Panc1 (cell line): ENCODE data around the gene RILPL2. TPM values are rescaled to one million over a fixed set of nuclear protein-coding genes. Genes with fewer than 3 reads are reported as not detected.

ENCODE experiments used
- ATAC-seq: fragments of 200-7000 bp; cut with Tn5 transposase; 2 replicates; pipeline ENCODE4 v1.9.1; 2020; ENCODE audit warnings: mild to moderate bottlenecking, moderate library complexity
- BruUV-seq: library from RNA; stranded (reverse); fragments of 400-500 nt; replicated peaks from 2 replicates; lab custom pipeline; 2021; lab: Mats Ljungman, UMichigan
- CTCF ChIA-PET: fragments of 300-600 bp; sonication (Branson Sonifier 250); formaldehyde crosslinking; loops from one replicate; lab custom pipeline; 2022; ENCODE audit warnings: antibody characterized with exemption; lab: Charles Lee
- POLR2A ChIA-PET: fragments of 300-600 bp; sonication (Branson Sonifier 250); formaldehyde crosslinking; loops from one replicate; lab custom pipeline; 2022; ENCODE audit warnings: antibody characterized with exemption; lab: Charles Lee
- DNase-seq: peaks from one replicate; pipeline ENCODE4 v3.0.0-alpha.2; 2010; ENCODE audit warnings: low read depth, low spot score
- H3K27ac ChIP-seq: 2 replicates; pipeline ENCODE4 v1.5.1; 2011; ENCODE audit warnings: mild to moderate bottlenecking, low read length, inconsistent platforms
- H3K27me3 ChIP-seq: fragments of 200-500 bp; sonication (Bioruptor generic); 2 replicates; pipeline ENCODE4 v1.6.0; 2014; ENCODE audit warnings: low read length, inconsistent platforms; ENCODE audit not compliant: control insufficient read depth, insufficient read depth
- H3K36me3 ChIP-seq: fragments of 200-500 bp; sonication (Bioruptor generic); 2 replicates; pipeline ENCODE4 v1.5.1; 2014; ENCODE audit warnings: inconsistent platforms, mild to moderate bottlenecking, low read length, moderate library complexity; ENCODE audit not compliant: control insufficient read depth, insufficient read depth
- H3K4me1 ChIP-seq: 2 replicates; pipeline ENCODE4 v1.5.1; 2011; ENCODE audit warnings: inconsistent platforms, mild to moderate bottlenecking, low read length, moderate library complexity; ENCODE audit not compliant: control insufficient read depth, insufficient read depth
- H3K4me3 ChIP-seq, 2 experiments: 2 replicates each; pipeline ENCODE4 v1.5.1; 2011 to 2012; ENCODE audit warnings: low read depth in 2 of 2, low read length in 2 of 2, mild to moderate bottlenecking in 2 of 2, inconsistent platforms in 1 of 2, moderate library complexity in 1 of 2
- H3K9me3 ChIP-seq: fragments of 200-500 bp; sonication (Bioruptor generic); 2 replicates; pipeline ENCODE4 v1.5.1; 2014; ENCODE audit warnings: low read depth, mild to moderate bottlenecking, inconsistent platforms, low read length, moderate library complexity; ENCODE audit not compliant: control insufficient read depth, insufficient read depth
- CTCF ChIP-seq: fragments of 450-650 bp; IDR thresholded peaks from 2 replicates; pipeline ENCODE4 v1.5.1; 2017; ENCODE audit warnings: mild to moderate bottlenecking
- POLR2AphosphoS5 ChIP-seq: IDR thresholded peaks from 2 replicates; pipeline ENCODE4 v1.6.1; 2012; ENCODE audit warnings: mild to moderate bottlenecking, low read depth, low read length, moderate library complexity
- REST ChIP-seq, 2 experiments: IDR thresholded peaks; 2 replicates each; pipeline ENCODE4 v1.6.1; 2011 to 2012; ENCODE audit warnings: low read depth in 2 of 2, control low read depth in 1 of 2, low read length in 1 of 2, mild to moderate bottlenecking in 1 of 2, moderate library complexity in 1 of 2; ENCODE audit not compliant: insufficient read depth in 1 of 2
- SIN3A ChIP-seq: IDR thresholded peaks from 2 replicates; pipeline ENCODE4 v1.6.1; 2012; ENCODE audit warnings: low read depth, mild to moderate bottlenecking, low read length, moderate library complexity, borderline replicate concordance; ENCODE audit not compliant: insufficient read depth
- TCF7L2 ChIP-seq: IDR thresholded peaks from 2 replicates; pipeline ENCODE4 v1.6.1; 2011; ENCODE audit warnings: mild to moderate bottlenecking, low read depth, low read length, inconsistent platforms
- in situ Hi-C: cut with HindIII; loops from 2 replicates; pipeline ENCODE4 v1.10.0; 2016; ENCODE audit warnings: low sequenced_read_pairs, low pct_unique_long_range_greater_than_20kb
- intact Hi-C: fragments of 100-400 bp; cut with micrococcal nuclease; formaldehyde crosslinking; loops from one replicate; pipeline ENCODE4 v1.10.0; 2022; ENCODE audit not compliant: unreplicated experiment
- total RNA-seq: library from RNA; stranded (reverse); gene quantifications from one replicate; pipeline ENCODE4 v1.2.1, GENCODE V29; 2021; ENCODE audit not compliant: unreplicated experiment

The RILPL2 gene
- total RNA-seq, 1 experiment from 2014 or later: 5.4 TPM

- in situ Hi-C loops: no loop called here
- DNase-seq (no peak), ATAC-seq (no peak)
- CTCF ChIA-PET: no interaction called here
- Histone ChIP-seq H3K4me1 (no peaks in the 10 kb centered on the region), H3K4me3 (no peak overlapping the region), H3K27ac (no peak overlapping the region), H3K36me3 (peaks cover 10% of the 10 kb centered on the region), H3K9me3 (no peaks in the 10 kb centered on the region), H3K27me3 (no peaks in the 10 kb centered on the region)
- TF ChIP-seq TCF7L2: no peak
- TF ChIP-seq CTCF: no peak
- TF ChIP-seq POLR2AphosphoS5: no peak
- no peak for TF ChIP-seq REST (IDR thresholded peaks at IDR 0.05; ENCODE audit: insufficient read depth in 1 of 2, low read depth in 2 of 2, low read length in 1 of 2)
- no peak for TF ChIP-seq SIN3A
- POLR2A ChIA-PET: no interaction called here
- intact Hi-C loops: no loop called here
- BruUV-seq: no TSS peak
These were observed 34.5 kb downstream of the RILPL2 start for GRCh38 chr12:123401753-123402683.

GRCh38 chr12:123399255-123399617, 37.2 kb downstream of the RILPL2 start:
- Histone ChIP-seq H3K27ac (no peak overlapping the region), H3K27me3 (no peaks in the 10 kb centered on the region), H3K36me3 (peaks cover 7% of the 10 kb centered on the region), H3K4me3 (no peak overlapping the region), H3K9me3 (no peaks in the 10 kb centered on the region), H3K4me1 (no peaks in the 10 kb centered on the region)
- no peak for TF ChIP-seq POLR2AphosphoS5
- TF ChIP-seq SIN3A: no peak
- no peak for TF ChIP-seq TCF7L2
- TF ChIP-seq CTCF: no peak
- no peak for TF ChIP-seq REST (IDR thresholded peaks at IDR 0.05; ENCODE audit: insufficient read depth in 1 of 2, low read depth in 2 of 2, low read length in 1 of 2)
- ATAC-seq: no peak
- no TSS peak for BruUV-seq
- ChIA-PET POLR2A (no interaction called here), CTCF (no interaction called here)
- in situ Hi-C loops (no loop called here), intact Hi-C loops (no loop called here)
- no peak for DNase-seq
